Hepatocyte (in vitro differentiated cells): ENCODE data around the gene DCST2. TPM values are rescaled to one million over a fixed set of nuclear protein-coding genes. Genes with fewer than 3 reads are reported as not detected.
A peak's percentile ranks its signal among the peaks of the same experiment; 100 is the strongest.

Experiments
- DNase-seq: peaks from one replicate; pipeline ENCODE4 v3.0.0-alpha.2; 2016; ENCODE audit warnings: low spot score
- H2AFZ ChIP-seq: fragments of 200-600 bp; sonication (generic); 2 replicates; pipeline ENCODE4 v1.6.0; 2016; ENCODE audit warnings: antibody characterized with exemption, mild to moderate bottlenecking
- H3K27ac ChIP-seq: fragments of 200-600 bp; sonication (generic); 2 replicates; pipeline ENCODE4 v1.5.1; 2016; ENCODE audit warnings: mild to moderate bottlenecking
- H3K27me3 ChIP-seq: fragments of 200-600 bp; sonication (generic); 2 replicates; pipeline ENCODE4 v1.6.1; 2016
- H3K36me3 ChIP-seq: fragments of 200-600 bp; sonication (generic); replicated peaks from 2 replicates; pipeline ENCODE4 v1.5.1; 2016; ENCODE audit warnings: low read depth; ENCODE audit not compliant: insufficient read depth
- H3K4me1 ChIP-seq: fragments of 200-600 bp; sonication (generic); 2 replicates; pipeline ENCODE4 v1.5.1; 2016; ENCODE audit warnings: mild to moderate bottlenecking, moderate library complexity; ENCODE audit not compliant: insufficient read depth
- H3K4me2 ChIP-seq: fragments of 200-600 bp; sonication (generic); 2 replicates; pipeline ENCODE4 v1.6.0; 2016
- H3K4me3 ChIP-seq: fragments of 200-600 bp; sonication (generic); 2 replicates; pipeline ENCODE4 v1.5.1; 2016; ENCODE audit warnings: mild to moderate bottlenecking
- H3K79me2 ChIP-seq: fragments of 200-600 bp; sonication (generic); 2 replicates; pipeline ENCODE4 v1.6.0; 2017; ENCODE audit warnings: mild to moderate bottlenecking
- H3K9me2 ChIP-seq: fragments of 200-600 bp; sonication (generic); replicated peaks from 2 replicates; pipeline ENCODE4 v1.6.0; 2017; ENCODE audit warnings: mild to moderate bottlenecking; ENCODE audit not compliant: insufficient read depth
- H3K9me3 ChIP-seq: fragments of 200-600 bp; sonication (generic); 2 replicates; pipeline ENCODE4 v1.5.1; 2016; ENCODE audit warnings: low read depth, mild to moderate bottlenecking
- H4K20me1 ChIP-seq: fragments of 200-600 bp; sonication (generic); 2 replicates; pipeline ENCODE4 v1.6.0; 2016; ENCODE audit warnings: mild to moderate bottlenecking; ENCODE audit not compliant: insufficient read depth, poor library complexity, severe bottlenecking
- CTCF ChIP-seq: fragments of 200-600 bp; sonication (generic); IDR thresholded peaks from 2 replicates; pipeline ENCODE4 v1.5.1; 2016; ENCODE audit warnings: antibody characterized with exemption, mild to moderate bottlenecking; ENCODE audit not compliant: poor library complexity
- EZH2 ChIP-seq: fragments of 200-600 bp; sonication (generic); IDR thresholded peaks from 2 replicates; pipeline ENCODE4 v1.6.1; 2016; ENCODE audit warnings: antibody characterized with exemption, mild to moderate bottlenecking, borderline replicate concordance
- EZH2phosphoT487 ChIP-seq: fragments of 200-600 bp; sonication (generic); IDR thresholded peaks from one replicate; pipeline ENCODE4 v1.6.1; 2018; ENCODE audit warnings: antibody characterized with exemption, mild to moderate bottlenecking, low read depth, moderate library complexity; ENCODE audit not compliant: unreplicated experiment, severe bottlenecking
- WGBS: methylation state at CpG from one replicate; pipeline ENCODE4 v1.1.6; 2016; ENCODE audit warnings: low lambda C conversion rate; ENCODE audit errors: missing lambda C conversion rate; 5-methylcytosine and 5-hydroxymethylcytosine counted together
- polyA plus RNA-seq: library from polyadenylated mRNA; unstranded; fragments of >200 nt; fragmentation: Nextera tagmentation; extraction: Ambion mirVana; gene quantifications from 2 replicates; pipeline ENCODE4 v1.2.1, GENCODE V29; 2016
- total RNA-seq: library from RNA; depleted of rRNA; stranded (reverse); fragments of >200 nt; gene quantifications from 2 replicates; pipeline ENCODE4 v1.2.3, GENCODE V29; 2014

Gene DCST2
- total and polyA plus RNA-seq, 2 experiments from 2014 or later, result 0.47 to 1.6 TPM

GRCh38 chr1:154972517-154973343 lies 60.9 kb downstream of the DCST2 start:
- peak; percentile 92 for DNase-seq
- Histone ChIP-seq H3K27ac (peak overlapping the region; percentile 96), H3K27me3 (no peaks in the 10 kb centered on the region), H3K4me1 (peaks cover 29% of the 10 kb centered on the region), H3K9me3 (no peaks in the 10 kb centered on the region), H4K20me1 (no peaks in the 10 kb centered on the region), H3K9me2 (no peaks in the 10 kb centered on the region), H3K36me3 (no peaks in the 10 kb centered on the region), H2AFZ (no peak overlapping the region), H3K79me2 (peaks cover 59% of the 10 kb centered on the region), H3K4me3 (no peak overlapping the region), H3K4me2 (peak overlapping the region; percentile 75)
- no peak for TF ChIP-seq EZH2
- no peak for TF ChIP-seq EZH2phosphoT487
- no peak for TF ChIP-seq CTCF
- WGBS, result 9% methylated on average over 18 of the region's 18 CpGs

GRCh38 chr1:154972213-154972516 lies 61.4 kb downstream of the DCST2 start:
- no peaks in the 10 kb centered on the region for H3K27me3 ChIP-seq
- no peaks in the 10 kb centered on the region for H3K36me3 ChIP-seq
- peak overlapping the region; percentile 96 for H3K27ac ChIP-seq
- H3K9me2 ChIP-seq, result no peaks in the 10 kb centered on the region
- H3K9me3 ChIP-seq, result no peaks in the 10 kb centered on the region
- DNase-seq, result no peak
- peak overlapping the region; percentile 75 for H3K4me2 ChIP-seq
- TF ChIP-seq EZH2 (no peak), EZH2phosphoT487 (no peak), CTCF (no peak)
- no peak overlapping the region for H3K4me3 ChIP-seq
- peaks cover 29% of the 10 kb centered on the region for H3K4me1 ChIP-seq
- 39% methylated on average over 3 of the region's 3 CpGs for WGBS
- H4K20me1 ChIP-seq, result no peaks in the 10 kb centered on the region
- H2AFZ ChIP-seq, result no peak overlapping the region
- peaks cover 58% of the 10 kb centered on the region for H3K79me2 ChIP-seq

GRCh38 chr1:154971341-154971998 lies 62.1 kb downstream of the DCST2 start:
- H2AFZ ChIP-seq, result no peak overlapping the region
- H3K27ac ChIP-seq, result peak overlapping the region; percentile 96
- no peaks in the 10 kb centered on the region for H3K9me3 ChIP-seq
- H3K36me3 ChIP-seq, result no peaks in the 10 kb centered on the region
- peaks cover 23% of the 10 kb centered on the region for H3K4me1 ChIP-seq
- DNase-seq, result no peak
- 72% methylated on average over 10 of the region's 10 CpGs for WGBS
- TF ChIP-seq EZH2phosphoT487 (no peak), CTCF (no peak), EZH2 (no peak)
- H3K4me2 ChIP-seq, result peak overlapping the region; percentile 75
- no peak overlapping the region for H3K4me3 ChIP-seq
- H4K20me1 ChIP-seq, result no peaks in the 10 kb centered on the region
- H3K9me2 ChIP-seq, result no peaks in the 10 kb centered on the region
- no peaks in the 10 kb centered on the region for H3K27me3 ChIP-seq
- peaks cover 58% of the 10 kb centered on the region for H3K79me2 ChIP-seq
